Measurements from ENCODE around the gene MEX3C.

DNA sequence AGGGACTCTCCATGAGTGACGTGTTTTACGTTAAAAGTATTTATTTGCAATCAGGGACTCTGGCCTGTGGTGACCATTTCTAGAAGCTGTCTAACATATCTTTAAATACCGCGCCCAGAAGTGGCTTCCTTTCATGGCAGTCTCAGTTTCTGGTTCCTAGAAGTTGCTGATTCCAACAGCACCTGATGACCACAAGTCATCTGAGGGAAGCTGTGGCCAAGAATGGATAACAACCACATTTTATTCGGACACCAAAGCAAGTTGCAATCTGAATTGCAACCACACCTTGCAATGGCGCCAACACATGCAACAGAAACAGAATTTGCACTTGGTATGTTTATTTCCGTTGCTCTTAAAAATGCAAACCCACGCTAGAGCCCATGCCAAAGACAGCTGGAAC lies 33.1 kb downstream of the MEX3C start:
- TF ChIP-seq, protein P1, sequence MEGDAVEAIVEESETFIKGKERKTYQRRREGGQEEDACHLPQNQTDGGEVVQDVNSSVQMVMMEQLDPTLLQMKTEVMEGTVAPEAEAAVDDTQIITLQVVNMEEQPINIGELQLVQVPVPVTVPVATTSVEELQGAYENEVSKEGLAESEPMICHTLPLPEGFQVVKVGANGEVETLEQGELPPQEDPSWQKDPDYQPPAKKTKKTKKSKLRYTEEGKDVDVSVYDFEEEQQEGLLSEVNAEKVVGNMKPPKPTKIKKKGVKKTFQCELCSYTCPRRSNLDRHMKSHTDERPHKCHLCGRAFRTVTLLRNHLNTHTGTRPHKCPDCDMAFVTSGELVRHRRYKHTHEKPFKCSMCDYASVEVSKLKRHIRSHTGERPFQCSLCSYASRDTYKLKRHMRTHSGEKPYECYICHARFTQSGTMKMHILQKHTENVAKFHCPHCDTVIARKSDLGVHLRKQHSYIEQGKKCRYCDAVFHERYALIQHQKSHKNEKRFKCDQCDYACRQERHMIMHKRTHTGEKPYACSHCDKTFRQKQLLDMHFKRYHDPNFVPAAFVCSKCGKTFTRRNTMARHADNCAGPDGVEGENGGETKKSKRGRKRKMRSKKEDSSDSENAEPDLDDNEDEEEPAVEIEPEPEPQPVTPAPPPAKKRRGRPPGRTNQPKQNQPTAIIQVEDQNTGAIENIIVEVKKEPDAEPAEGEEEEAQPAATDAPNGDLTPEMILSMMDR (conservative IDR thresholded peaks at IDR 0.05; ENCODE audit: low read length): peak; percentile 23; the same call in 1 of the 2 replicates
- no peak for TF ChIP-seq EZH2phosphoT487 (IDR thresholded peaks at IDR 0.05; ENCODE audit: borderline replicate concordance, low read depth, low read length)
